Middle frontal gyrus (tissue), 1 donor: ENCODE data around the gene IGF2BP2.
"Not testable (repeated sequence)": the region's sequence is repeated elsewhere in the genome, so short reads cannot be mapped to it uniquely, and the experiment has no call there.

Experiments used
- DNase-seq: peaks from one replicate; pipeline ENCODE4 v3.0.0-alpha.2; 2015; ENCODE audit warnings: low spot score; ENCODE audit errors: extremely low spot score

The IGF2BP2 gene

DNA sequence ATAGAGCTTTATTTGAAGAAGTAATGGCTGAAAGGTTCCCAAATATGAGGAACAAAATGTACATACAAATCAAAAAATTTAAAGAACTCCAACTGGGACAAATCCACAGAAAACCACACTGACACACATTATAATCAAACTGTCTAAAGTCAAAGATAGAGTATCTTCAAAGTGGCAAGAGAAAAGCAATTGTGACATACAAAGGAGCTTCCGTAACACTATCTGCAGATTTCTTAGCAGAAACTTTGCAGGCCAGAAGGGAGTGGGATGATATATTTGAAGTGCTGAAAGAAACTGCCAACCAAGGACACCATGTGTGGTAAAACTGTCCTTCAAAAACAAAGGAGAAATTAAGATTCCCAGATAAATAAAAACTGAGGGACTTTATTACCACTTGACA is 146.8 kb downstream of the IGF2BP2 start:
- DNase-seq: no peak

DNA sequence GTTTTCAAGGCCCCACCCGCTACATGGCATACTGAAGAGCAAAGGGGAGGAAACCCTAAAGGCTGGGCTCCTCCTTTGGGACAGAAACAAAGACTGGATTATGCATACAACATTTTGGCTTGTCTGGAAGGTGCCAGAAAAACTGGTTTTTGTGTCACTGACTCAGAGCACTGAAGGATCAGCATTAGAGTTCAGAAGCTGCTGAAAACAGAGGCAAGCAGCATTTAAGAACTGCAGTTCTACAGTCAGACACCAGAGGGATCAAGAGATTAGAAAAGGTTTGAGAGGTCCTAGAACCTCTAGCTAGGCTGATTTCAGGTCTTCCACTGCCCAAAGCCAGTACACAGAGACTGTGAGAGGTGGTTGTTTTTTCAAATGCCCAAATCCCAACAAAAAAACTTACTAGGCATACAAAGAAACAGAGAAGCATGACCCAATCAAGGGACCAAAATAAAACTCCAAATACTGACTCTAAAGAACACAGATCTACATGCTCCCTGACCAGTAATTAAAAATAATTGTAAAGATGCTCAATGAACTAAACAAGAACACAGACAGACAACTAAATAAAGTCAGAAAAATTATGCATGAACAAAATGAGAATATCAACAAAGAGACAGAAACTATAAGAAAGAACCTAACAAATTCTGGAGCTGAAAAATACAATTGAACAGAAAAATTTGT is 147.6 kb downstream of the IGF2BP2 start:
- no peak for DNase-seq

GRCh38 chr3:185667574-185667973 is 157.3 kb downstream of the IGF2BP2 start:
- no peak for DNase-seq

- no peak for DNase-seq
These were observed 160.9 kb downstream of the IGF2BP2 start for GRCh38 chr3:185663929-185664328.

- no peak for DNase-seq
These were observed 163.1 kb downstream of the IGF2BP2 start for GRCh38 chr3:185661772-185662171.

DNA sequence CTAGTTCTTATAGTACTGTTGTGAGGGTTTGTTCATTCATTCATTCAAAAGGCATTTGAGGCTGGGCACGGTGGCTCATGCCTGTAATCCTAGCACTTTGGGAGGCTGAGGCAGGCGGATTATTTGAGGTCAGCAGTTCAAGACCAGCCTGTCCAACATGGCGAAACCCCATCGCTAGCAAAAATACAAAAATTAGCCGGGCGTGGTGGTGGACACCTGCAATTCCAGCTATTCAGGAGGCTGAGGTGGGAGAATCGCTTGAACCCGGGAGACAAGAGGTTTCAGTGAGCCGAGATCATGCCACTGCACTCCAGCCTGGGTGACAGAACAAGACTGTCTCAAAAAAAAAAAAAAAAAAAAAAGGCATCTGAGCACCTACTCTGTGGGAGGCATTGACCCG is 163.5 kb downstream of the IGF2BP2 start:
- DNase-seq: not testable (repeated sequence)

DNA sequence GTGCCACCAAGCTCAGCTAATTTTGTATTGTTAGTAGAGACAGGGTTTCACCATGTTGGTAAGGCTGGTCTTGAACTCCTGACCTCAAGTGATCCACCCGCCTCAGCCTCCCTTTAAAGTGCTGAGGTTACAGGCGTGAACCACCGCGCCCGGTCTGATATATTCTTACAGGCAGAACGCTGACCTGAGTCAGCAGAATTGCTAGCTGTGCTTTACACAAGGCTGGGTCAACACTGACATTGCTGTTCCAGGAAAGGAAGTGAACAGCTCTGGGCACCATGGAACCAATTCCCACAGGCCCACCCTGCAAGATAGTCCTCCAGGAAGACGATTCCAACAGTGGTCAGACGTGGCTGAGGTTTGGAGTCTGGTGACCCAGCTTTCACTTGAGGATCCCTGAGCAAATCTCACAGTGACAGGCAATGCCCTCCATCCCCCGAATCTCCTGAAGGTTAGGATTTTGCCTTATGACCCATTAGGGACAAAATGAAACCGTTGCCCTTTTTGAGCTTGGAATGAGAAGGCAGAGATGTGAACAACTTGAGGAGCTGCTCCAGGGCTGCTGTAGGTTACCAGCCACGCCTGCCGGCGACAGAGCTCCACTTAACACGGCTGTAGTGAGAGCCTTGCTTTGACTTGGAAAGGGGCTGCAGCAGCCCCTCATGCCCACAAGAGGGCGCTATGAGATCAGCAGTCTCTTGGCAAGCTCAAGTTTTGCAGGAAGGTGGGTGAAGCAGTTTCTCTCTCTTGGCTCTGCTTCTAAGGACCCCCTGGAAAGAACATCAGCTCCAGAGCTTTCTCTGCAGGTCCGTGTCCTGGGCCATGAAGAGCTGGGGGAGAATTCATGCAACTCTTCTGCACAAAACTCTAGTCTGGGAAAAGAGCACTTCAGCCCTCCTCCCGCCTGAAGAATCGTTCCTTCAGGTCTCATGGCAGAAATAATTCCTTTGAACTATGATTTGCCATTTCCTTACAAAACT is 164.6 kb downstream of the IGF2BP2 start:
- DNase-seq: peak; percentile 72

DNA sequence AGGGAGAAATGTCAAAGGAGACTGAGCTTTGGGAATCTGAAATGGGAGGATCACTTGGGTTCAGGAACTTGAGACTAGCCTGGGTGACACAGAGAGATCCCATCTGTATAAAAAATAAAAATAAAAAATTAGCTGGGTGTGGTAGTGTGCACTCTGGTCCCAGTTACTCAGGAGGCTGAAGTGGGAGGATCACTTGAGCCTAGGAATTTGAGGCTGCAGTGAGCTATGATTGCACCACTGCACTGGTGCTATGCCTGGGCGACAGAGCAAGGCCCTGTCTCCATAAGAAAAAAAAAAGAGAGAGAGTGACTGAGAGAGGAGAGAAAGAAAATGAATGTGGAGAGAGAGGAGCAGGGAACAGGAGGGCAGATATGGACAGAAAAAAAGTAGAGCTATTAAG is 165.9 kb downstream of the IGF2BP2 start:
- DNase-seq: no peak

DNA sequence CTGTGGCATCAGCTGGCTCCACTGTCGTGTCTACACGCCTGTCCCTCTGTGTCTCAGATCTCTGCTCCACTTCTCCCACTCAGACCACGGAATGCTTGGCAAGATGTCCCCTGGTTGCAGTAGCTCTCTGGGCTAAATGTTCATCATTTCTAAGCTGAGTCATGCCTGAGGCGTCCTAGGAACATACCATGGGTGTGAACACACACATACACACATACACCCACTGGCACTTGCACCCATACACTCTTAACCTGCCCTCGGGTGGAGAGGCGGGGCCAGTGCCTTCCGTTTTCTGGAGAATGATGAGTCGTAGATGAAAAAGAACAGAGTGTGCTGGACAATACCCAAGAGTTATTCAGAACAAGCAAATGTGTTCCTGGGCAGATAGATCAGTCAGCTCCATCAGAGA is 166.3 kb downstream of the IGF2BP2 start:
- no peak for DNase-seq

- no peak for DNase-seq
These were observed 166.9 kb downstream of the IGF2BP2 start for GRCh38 chr3:185657691-185658503.

DNA sequence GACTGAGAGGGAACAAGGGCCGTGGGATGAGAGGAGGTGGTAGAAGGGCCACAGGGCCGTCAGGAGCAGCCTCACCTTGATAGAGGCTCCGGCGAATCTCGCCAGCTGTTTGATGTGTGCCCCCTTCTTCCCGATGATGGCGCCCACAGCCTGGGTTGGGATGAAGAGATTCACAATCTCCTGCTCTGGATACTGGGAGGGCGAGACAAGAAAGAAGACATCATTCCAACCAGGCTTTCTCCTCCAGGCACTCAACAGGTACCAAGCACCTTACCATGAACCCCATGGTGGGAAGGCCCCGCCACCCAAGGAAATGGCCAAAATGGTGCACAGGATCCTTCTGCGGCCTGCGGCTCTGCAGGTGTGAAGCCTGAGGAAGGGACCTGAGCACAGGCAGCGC is 167.6 kb downstream of the IGF2BP2 start:
- DNase-seq: no peak

- peak; percentile 36 for DNase-seq
These were observed 168.5 kb downstream of the IGF2BP2 start for GRCh38 chr3:185656321-185656840.

DNA sequence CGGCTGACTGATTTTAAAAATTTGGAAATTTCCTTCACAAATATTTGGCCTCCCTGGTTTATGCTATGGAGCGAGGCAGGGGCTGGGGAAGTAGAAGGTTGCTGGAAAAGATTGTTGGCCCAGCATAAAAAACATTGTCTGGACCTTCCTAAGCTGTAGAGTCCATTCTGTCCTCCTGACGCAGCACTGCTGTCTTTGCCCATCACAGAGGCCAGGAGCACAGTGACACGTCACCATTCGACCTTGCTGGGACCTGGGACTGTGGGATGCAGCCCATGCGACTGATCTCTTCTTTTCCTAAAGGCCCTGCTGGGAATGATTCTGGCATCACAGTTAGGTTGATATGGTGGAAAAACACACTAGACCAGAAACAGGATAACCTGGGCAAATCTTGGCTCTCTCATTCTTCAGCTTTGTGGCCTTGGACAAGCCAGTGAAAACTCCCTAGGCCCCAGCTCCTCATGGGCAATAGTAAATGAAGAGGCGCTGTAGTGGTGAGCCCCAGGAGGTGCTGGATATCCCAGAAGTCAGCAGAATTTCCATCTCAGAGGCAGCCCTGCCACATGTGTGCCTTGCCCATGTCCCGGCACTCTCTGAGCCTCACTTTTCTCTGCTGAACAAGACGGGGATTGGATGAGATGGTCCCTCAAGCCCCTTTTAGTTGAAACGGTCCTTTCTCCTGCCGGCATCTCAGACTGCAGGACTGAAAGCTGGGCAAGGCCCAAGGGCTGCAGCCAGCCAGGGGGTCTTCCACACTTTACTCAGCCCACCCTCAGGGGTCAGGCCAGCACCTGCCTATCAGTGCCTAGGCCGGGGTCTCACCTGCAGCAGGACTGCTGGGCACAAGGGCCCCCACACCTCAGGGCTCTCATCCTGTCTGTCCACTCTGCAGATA is 169.2 kb downstream of the IGF2BP2 start:
- no peak for DNase-seq

GRCh38 chr3:185654758-185655145 is 170.1 kb downstream of the IGF2BP2 start:
- DNase-seq: no peak

- no peak for DNase-seq
These were observed 170.7 kb downstream of the IGF2BP2 start for GRCh38 chr3:185653949-185654757.

- no peak for DNase-seq
These were observed 172.9 kb downstream of the IGF2BP2 start for GRCh38 chr3:185651971-185652370.

- no peak for DNase-seq
These were observed 175.4 kb downstream of the IGF2BP2 start for GRCh38 chr3:185649414-185649813.

DNA sequence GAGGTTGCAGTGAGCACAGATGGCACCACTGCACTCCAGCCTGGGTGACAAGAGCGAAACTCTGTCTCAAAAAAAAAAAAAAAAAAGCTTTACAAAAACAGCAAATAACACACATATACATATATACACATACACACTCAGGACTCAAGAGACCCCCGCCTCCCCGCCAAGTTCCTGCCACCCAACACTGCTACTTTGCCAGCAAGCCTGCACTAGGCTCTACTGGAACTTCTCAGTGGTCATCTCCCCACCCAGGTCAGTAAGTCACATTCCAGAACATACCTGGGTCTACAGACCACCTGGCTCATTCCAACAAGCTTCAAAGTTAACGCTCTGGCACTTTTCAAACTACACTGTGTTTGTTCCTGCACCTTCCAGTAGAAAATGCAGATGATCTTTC is 176.4 kb downstream of the IGF2BP2 start:
- DNase-seq: no peak

GRCh38 chr3:185647880-185648210 is 177.0 kb downstream of the IGF2BP2 start:
- DNase-seq: no peak
